Mesangial cell (primary cell): ENCODE measurements around the gene OR10D3. TPM values are rescaled to one million over a fixed set of nuclear protein-coding genes. Genes with fewer than 3 reads are reported as not detected.

Experiments
- total RNA-seq: library from RNA; depleted of rRNA; stranded (reverse); fragments of >200 nt; gene quantifications from 2 replicates; pipeline ENCODE4 v1.2.3, GENCODE V29; 2015

OR10D3 gene
- not detected in 2 replicates for total RNA-seq

DNA sequence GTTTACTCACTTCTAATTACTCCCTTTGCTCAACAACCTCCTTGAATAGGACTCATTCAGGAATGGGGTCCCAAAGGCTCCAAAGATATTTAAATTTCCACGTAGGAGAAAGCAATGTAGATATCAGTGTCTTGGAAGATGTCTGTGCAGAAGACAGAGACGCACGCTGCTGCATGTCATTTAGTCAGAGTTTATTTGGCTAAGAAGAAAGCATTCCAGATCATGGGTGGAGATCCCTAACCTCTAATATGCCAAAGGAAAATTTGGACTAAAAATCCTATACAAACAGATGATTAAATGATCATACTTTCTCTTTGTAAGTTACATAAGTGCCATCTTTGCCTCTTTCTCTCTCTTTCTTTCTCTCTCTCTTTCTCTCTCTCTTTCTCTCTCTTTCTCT lies at the start of gene OR10D3:
TSS of gene OR10D3 (plus strand) at position 278 of the 400 bp plus-strand sequence. CDS start 1,925 bp downstream, outside the sequence.

Other genes starting within 250 kb of the OR10D3 start
- not detected in 2 replicates for gene OR4D5, start 243.7 kb upstream of the OR10D3 start, total RNA-seq
- gene OR6T1, start 239.5 kb upstream of the OR10D3 start, total RNA-seq, result not detected in 2 replicates
- gene OR10S1, start 205.6 kb upstream of the OR10D3 start, total RNA-seq, result not detected in 2 replicates
- not detected in 2 replicates for gene OR10G6, start 188.2 kb upstream of the OR10D3 start, total RNA-seq
- gene OR10G4, start 170.3 kb upstream of the OR10D3 start, total RNA-seq, result not detected in 2 replicates
- gene OR10G9, start 160.3 kb upstream of the OR10D3 start, total RNA-seq, result not detected in 2 replicates
- gene OR10G8, start 156.5 kb upstream of the OR10D3 start, total RNA-seq, result not detected in 2 replicates
- gene OR10G7, start 142.0 kb upstream of the OR10D3 start, total RNA-seq, result not detected in 2 replicates
- gene VWA5A, start 67.9 kb upstream of the OR10D3 start, total RNA-seq, result 3.1 and 16.7 TPM in 2 replicates
- gene OR8G1, start 57.8 kb downstream of the OR10D3 start, total RNA-seq, result not detected in 2 replicates
- not detected in 2 replicates for gene OR8G5, start 73.0 kb downstream of the OR10D3 start, total RNA-seq
- not detected in 2 replicates for gene OR8D1, start 130.6 kb downstream of the OR10D3 start, total RNA-seq
- gene OR8D2, start 136.9 kb downstream of the OR10D3 start, total RNA-seq, result not detected in 2 replicates
- not detected in 2 replicates for gene OR8B2, start 201.2 kb downstream of the OR10D3 start, total RNA-seq
- not detected in 2 replicates for gene OR8B3, start 215.7 kb downstream of the OR10D3 start, total RNA-seq
- gene OR8B4, start 241.5 kb downstream of the OR10D3 start, total RNA-seq, result not detected in 2 replicates